ENCODE measurements around the gene TEKT3.

- TF ChIP-seq POLR2A (IDR thresholded peaks at IDR 0.05) (no peak), POLR2AphosphoS5 (IDR thresholded peaks at IDR 0.05) (no peak), CTCF (IDR thresholded peaks at IDR 0.05) (no peak)
These were observed 52.5 kb downstream of the TEKT3 start for GRCh38 chr17:15288859-15289258.
